Cardiac muscle cell (in vitro differentiated cells and primary cell): ENCODE results near the gene KCNK4. TPM values are rescaled to one million over a fixed set of nuclear protein-coding genes. Genes with fewer than 3 reads are reported as not detected.

Source experiments
- DNase-seq, 2 donors: peaks; one replicate each; pipeline versions ENCODE4 v3.0.0 to v3.0.0-alpha.2; 2010 to 2017; ENCODE audit warnings: low read depth in 1 of 2, low spot score in 1 of 2
- H3K27ac ChIP-seq: fragments of 200-600 bp; sonication (generic); 2 replicates; pipeline ENCODE4 v1.5.1; 2016
- H3K27me3 ChIP-seq: fragments of 200-600 bp; sonication (generic); 2 replicates; pipeline ENCODE4 v1.6.0; 2016; ENCODE audit warnings: control low read depth
- H3K36me3 ChIP-seq: fragments of 200-600 bp; sonication (generic); 2 replicates; pipeline ENCODE4 v1.5.1; 2016; ENCODE audit warnings: control low read depth
- H3K4me1 ChIP-seq: fragments of 200-600 bp; sonication (generic); 2 replicates; pipeline ENCODE4 v1.8.1; 2017; ENCODE audit warnings: low read depth, mild to moderate bottlenecking, mixed run types
- H3K4me3 ChIP-seq: fragments of 200-600 bp; sonication (generic); 2 replicates; pipeline ENCODE4 v1.5.1; 2016; ENCODE audit warnings: mild to moderate bottlenecking
- H3K9me3 ChIP-seq: fragments of 200-600 bp; sonication (generic); 2 replicates; pipeline ENCODE4 v1.5.1; 2017; ENCODE audit warnings: low read depth, mild to moderate bottlenecking, control low read depth
- CTCF ChIP-seq: IDR thresholded peaks from 2 replicates; pipeline ENCODE4 v1.5.1; 2012; ENCODE audit warnings: low read depth, mild to moderate bottlenecking, low read length
- polyA plus RNA-seq: library from polyadenylated mRNA; unstranded; fragments of >200 nt; fragmentation: Nextera tagmentation; extraction: Ambion mirVana; gene quantifications from 2 replicates; pipeline ENCODE4 v1.2.1, GENCODE V29; 2016
- total RNA-seq: library from RNA; depleted of rRNA; stranded (reverse); fragments of >200 nt; gene quantifications from 2 replicates; pipeline ENCODE4 v1.2.3, GENCODE V29; 2016

Gene KCNK4
- total and polyA plus RNA-seq, 2 experiments from 2014 or later: not detected

DNA sequence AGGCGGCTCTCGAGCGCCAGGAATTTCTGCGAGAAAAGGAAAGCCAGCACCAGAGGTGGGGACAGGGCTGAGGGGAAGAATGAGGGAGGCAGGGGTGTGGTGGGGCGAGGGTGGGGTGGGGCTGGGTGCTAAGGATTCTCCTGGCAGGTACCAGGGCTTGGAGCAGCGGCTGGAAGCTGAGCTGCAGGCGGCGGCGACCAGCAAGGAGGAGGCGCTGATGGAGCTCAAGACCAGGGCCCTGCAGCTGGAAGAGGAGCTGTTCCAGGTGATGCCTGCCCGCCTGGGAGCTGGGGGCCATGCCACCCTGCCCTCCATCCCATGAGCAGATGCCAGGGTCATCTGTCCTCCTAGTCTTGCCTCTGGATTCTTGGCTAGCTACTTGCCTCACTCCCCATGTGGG, 58.3 kb downstream of the KCNK4 start:
- no peak for TF ChIP-seq CTCF
- no peaks in the 10 kb centered on the region for H3K36me3 ChIP-seq
- H3K4me3 ChIP-seq: no peak overlapping the region
- no peaks in the 10 kb centered on the region for H3K9me3 ChIP-seq
- no peak for DNase-seq
- no peaks in the 10 kb centered on the region for H3K27me3 ChIP-seq
- H3K4me1 ChIP-seq: peaks cover 4% of the 10 kb centered on the region
- H3K27ac ChIP-seq: no peak overlapping the region

Other genes starting within 250 kb of the KCNK4 start
- 116 and 156 TPM in 2 replicates for gene MACROD1, start 125.2 kb upstream of the KCNK4 start, total RNA-seq
- gene MACROD1, start 125.2 kb upstream of the KCNK4 start, polyA plus RNA-seq: 134 and 198 TPM in 2 replicates
- gene STIP1, start 105.1 kb upstream of the KCNK4 start, total RNA-seq: 231 and 244 TPM in 2 replicates
- gene STIP1, start 105.1 kb upstream of the KCNK4 start, polyA plus RNA-seq: 229 and 240 TPM in 2 replicates
- gene FERMT3, start 84.6 kb upstream of the KCNK4 start, total RNA-seq: 0.11 and 1.8 TPM in 2 replicates
- gene FERMT3, start 84.6 kb upstream of the KCNK4 start, polyA plus RNA-seq: 1.1 and 2.1 TPM in 2 replicates
- gene TRPT1, start 65.1 kb upstream of the KCNK4 start, total RNA-seq: 117 and 131 TPM in 2 replicates
- gene TRPT1, start 65.1 kb upstream of the KCNK4 start, polyA plus RNA-seq: 137 and 161 TPM in 2 replicates
- 76.0 and 98.8 TPM in 2 replicates for gene NUDT22, start 65.0 kb upstream of the KCNK4 start, total RNA-seq
- gene NUDT22, start 65.0 kb upstream of the KCNK4 start, polyA plus RNA-seq: 88.3 and 90.6 TPM in 2 replicates
- 75.5 and 79.9 TPM in 2 replicates for gene DNAJC4, start 60.8 kb upstream of the KCNK4 start, total RNA-seq
- 126 and 132 TPM in 2 replicates for gene DNAJC4, start 60.8 kb upstream of the KCNK4 start, polyA plus RNA-seq
- gene VEGFB, start 56.7 kb upstream of the KCNK4 start, total RNA-seq: 162 and 206 TPM in 2 replicates
- gene VEGFB, start 56.7 kb upstream of the KCNK4 start, polyA plus RNA-seq: 178 and 199 TPM in 2 replicates
- 102 and 177 TPM in 2 replicates for gene FKBP2, start 50.2 kb upstream of the KCNK4 start, total RNA-seq
- 191 and 321 TPM in 2 replicates for gene FKBP2, start 50.2 kb upstream of the KCNK4 start, polyA plus RNA-seq
- gene PPP1R14B, start 44.4 kb upstream of the KCNK4 start, total RNA-seq: 220 and 240 TPM in 2 replicates
- gene PPP1R14B, start 44.4 kb upstream of the KCNK4 start, polyA plus RNA-seq: 238 and 288 TPM in 2 replicates
- 20.3 and 24.7 TPM in 2 replicates for gene PLCB3, start 39.8 kb upstream of the KCNK4 start, total RNA-seq
- 10.6 and 11.0 TPM in 2 replicates for gene PLCB3, start 39.8 kb upstream of the KCNK4 start, polyA plus RNA-seq
- 155 and 200 TPM in 2 replicates for gene BAD, start 6.6 kb upstream of the KCNK4 start, total RNA-seq
- 168 and 195 TPM in 2 replicates for gene BAD, start 6.6 kb upstream of the KCNK4 start, polyA plus RNA-seq
- 37.7 and 41.4 TPM in 2 replicates for gene GPR137, start 5.5 kb upstream of the KCNK4 start, total RNA-seq
- 67.8 and 82.6 TPM in 2 replicates for gene GPR137, start 5.5 kb upstream of the KCNK4 start, polyA plus RNA-seq
- not detected in 2 replicates for gene CATSPERZ, start 9.1 kb downstream of the KCNK4 start, total RNA-seq
- 0.54 and 0.56 TPM in 2 replicates for gene CATSPERZ, start 9.1 kb downstream of the KCNK4 start, polyA plus RNA-seq
- 77.0 and 94.0 TPM in 2 replicates for gene ESRRA, start 14.2 kb downstream of the KCNK4 start, total RNA-seq
- 48.8 and 49.3 TPM in 2 replicates for gene ESRRA, start 14.2 kb downstream of the KCNK4 start, polyA plus RNA-seq
- gene TRMT112, start 26.3 kb downstream of the KCNK4 start, total RNA-seq: 298 and 438 TPM in 2 replicates
- gene TRMT112, start 26.3 kb downstream of the KCNK4 start, polyA plus RNA-seq: 331 and 375 TPM in 2 replicates
- gene PRDX5, start 26.8 kb downstream of the KCNK4 start, total RNA-seq: 500 and 570 TPM in 2 replicates
- 646 and 784 TPM in 2 replicates for gene PRDX5, start 26.8 kb downstream of the KCNK4 start, polyA plus RNA-seq
- 5.9 and 8.4 TPM in 2 replicates for gene CCDC88B, start 48.9 kb downstream of the KCNK4 start, total RNA-seq
- gene CCDC88B, start 48.9 kb downstream of the KCNK4 start, polyA plus RNA-seq: 8.6 and 9.5 TPM in 2 replicates
- 28.2 and 30.4 TPM in 2 replicates for gene RPS6KA4, start 67.9 kb downstream of the KCNK4 start, total RNA-seq
- gene RPS6KA4, start 67.9 kb downstream of the KCNK4 start, polyA plus RNA-seq: 19.7 and 22.3 TPM in 2 replicates